SU-DHL-6 (cell line): ENCODE data around the gene TIMM8B.

Source experiments
- EZH2phosphoT487 ChIP-seq: fragments of 200-600 bp; sonication (generic), shearing (Covaris generic); conservative IDR thresholded peaks from 2 replicates; pipeline ENCODE4 v1.6.1; 2018; ENCODE audit warnings: mild to moderate bottlenecking, antibody characterized with exemption, low read length, moderate library complexity, mixed read lengths
- TF ChIP-seq, protein P1 (sequence below): fragments of 200-600 bp; sonication (generic); IDR thresholded peaks from one replicate; pipeline ENCODE4 v1.5.1; 2017; ENCODE audit warnings: antibody characterized with exemption, mild to moderate bottlenecking, low read length, moderate library complexity; ENCODE audit not compliant: insufficient read depth, poor library complexity, severe bottlenecking

DNA sequence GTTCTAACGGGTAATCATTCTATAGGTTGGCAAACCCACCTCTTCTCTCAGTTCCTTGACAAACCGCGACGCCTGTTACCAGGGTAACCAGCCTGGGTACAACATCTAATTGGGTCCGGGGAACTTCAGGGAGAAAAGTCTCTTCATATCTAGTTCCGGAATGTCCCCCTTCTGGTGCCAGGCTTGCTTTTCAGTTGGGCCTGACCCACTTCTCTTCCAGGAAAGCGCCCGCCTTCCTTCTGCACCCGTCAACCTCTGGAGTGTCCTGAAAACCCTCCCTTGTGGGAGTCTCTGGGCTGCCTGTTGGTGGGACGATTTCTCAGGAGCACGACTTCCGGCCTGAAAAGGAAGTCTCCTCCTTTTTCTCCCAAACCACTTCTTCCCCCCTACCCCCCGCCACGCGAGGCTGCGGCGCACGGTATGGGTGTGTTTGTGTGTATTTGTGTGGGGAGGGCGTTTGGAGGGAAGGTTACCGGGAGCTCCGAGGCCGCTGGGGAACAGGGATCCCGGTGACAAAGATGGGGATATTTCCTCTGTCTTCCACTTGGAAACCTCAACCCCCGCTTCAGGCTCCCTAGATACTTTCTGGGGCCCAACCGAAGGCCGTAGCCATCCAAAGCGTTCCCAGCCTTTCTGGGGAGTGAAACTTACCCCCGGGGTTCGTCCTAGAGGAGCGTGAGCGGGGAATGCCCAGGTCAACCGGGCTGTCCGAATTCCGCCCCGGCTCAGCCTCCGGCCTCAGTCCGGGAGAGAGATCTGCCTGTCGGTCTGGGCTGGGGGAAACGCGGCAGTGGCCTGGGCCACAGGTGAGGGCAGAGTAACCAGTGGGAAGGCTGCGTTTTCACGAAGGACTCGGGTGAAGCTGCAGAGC is 12.4 kb downstream of the TIMM8B start, which contains the start of the genes NKAPD1 and PIH1D2:
- TF ChIP-seq, protein P1, sequence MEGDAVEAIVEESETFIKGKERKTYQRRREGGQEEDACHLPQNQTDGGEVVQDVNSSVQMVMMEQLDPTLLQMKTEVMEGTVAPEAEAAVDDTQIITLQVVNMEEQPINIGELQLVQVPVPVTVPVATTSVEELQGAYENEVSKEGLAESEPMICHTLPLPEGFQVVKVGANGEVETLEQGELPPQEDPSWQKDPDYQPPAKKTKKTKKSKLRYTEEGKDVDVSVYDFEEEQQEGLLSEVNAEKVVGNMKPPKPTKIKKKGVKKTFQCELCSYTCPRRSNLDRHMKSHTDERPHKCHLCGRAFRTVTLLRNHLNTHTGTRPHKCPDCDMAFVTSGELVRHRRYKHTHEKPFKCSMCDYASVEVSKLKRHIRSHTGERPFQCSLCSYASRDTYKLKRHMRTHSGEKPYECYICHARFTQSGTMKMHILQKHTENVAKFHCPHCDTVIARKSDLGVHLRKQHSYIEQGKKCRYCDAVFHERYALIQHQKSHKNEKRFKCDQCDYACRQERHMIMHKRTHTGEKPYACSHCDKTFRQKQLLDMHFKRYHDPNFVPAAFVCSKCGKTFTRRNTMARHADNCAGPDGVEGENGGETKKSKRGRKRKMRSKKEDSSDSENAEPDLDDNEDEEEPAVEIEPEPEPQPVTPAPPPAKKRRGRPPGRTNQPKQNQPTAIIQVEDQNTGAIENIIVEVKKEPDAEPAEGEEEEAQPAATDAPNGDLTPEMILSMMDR = no peak
- TF ChIP-seq EZH2phosphoT487 = no peak
